ENCODE measurements around the gene HEXIM1. TPM values are rescaled to one million over a fixed set of nuclear protein-coding genes. Genes with fewer than 3 reads are reported as not detected.
A peak's percentile ranks its signal among the peaks of the same experiment; 100 is the strongest.

The HEXIM1 gene
- total RNA-seq, 1 donor from 2014 or later = 33.3 TPM

DNA sequence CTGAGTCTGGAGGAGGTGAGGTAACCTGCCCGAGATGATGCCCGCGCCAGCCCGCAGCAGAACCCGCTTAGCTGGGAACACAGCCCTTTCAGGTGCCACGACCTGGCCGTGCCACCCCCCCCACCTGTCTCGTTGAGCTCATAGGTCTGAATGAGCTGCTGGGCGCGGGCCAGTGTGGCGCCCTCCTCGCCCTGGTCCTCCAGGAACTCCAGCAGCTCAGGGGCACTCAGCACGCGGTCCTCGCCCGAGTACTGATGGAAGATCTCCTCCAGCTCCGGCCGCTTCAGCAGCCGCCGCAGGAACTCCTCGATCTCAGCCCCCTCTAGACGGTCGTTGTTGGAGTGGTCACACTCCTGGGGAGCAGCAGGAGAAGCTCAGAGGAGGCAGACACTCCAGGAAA, 29.6 kb upstream of the HEXIM1 start:
- Mint-ChIP-seq H3K4me1 (ENCODE audit: low read depth) (peaks cover 11% of the 10 kb centered on the region), H3K9me3 (ENCODE audit: low read depth) (no peaks in the 10 kb centered on the region), H3K36me3 (ENCODE audit: insufficient read depth) (no peaks in the 10 kb centered on the region), H3K4me3 (ENCODE audit: low read depth) (no peak overlapping the region), H3K27me3 (no peaks in the 10 kb centered on the region), H3K27ac (no peak overlapping the region)
- TF ChIP-seq, protein P1, sequence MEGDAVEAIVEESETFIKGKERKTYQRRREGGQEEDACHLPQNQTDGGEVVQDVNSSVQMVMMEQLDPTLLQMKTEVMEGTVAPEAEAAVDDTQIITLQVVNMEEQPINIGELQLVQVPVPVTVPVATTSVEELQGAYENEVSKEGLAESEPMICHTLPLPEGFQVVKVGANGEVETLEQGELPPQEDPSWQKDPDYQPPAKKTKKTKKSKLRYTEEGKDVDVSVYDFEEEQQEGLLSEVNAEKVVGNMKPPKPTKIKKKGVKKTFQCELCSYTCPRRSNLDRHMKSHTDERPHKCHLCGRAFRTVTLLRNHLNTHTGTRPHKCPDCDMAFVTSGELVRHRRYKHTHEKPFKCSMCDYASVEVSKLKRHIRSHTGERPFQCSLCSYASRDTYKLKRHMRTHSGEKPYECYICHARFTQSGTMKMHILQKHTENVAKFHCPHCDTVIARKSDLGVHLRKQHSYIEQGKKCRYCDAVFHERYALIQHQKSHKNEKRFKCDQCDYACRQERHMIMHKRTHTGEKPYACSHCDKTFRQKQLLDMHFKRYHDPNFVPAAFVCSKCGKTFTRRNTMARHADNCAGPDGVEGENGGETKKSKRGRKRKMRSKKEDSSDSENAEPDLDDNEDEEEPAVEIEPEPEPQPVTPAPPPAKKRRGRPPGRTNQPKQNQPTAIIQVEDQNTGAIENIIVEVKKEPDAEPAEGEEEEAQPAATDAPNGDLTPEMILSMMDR (IDR thresholded peaks at IDR 0.05; ENCODE audit: unreplicated experiment) = no peak
- no peak for DNase-seq (ENCODE audit: low spot score, unreplicated experiment)

GRCh38 chr17:45119964-45120363, 28.3 kb upstream of the HEXIM1 start:
- H3K4me1 Mint-ChIP-seq (ENCODE audit: low read depth) = peaks cover 12% of the 10 kb centered on the region
- H3K27ac Mint-ChIP-seq = no peak overlapping the region
- H3K36me3 Mint-ChIP-seq (ENCODE audit: insufficient read depth) = no peaks in the 10 kb centered on the region
- no peak for DNase-seq (ENCODE audit: low spot score, unreplicated experiment)
- TF ChIP-seq, protein P1 (IDR thresholded peaks at IDR 0.05; ENCODE audit: unreplicated experiment) = no peak
- H3K4me3 Mint-ChIP-seq (ENCODE audit: low read depth) = no peak overlapping the region
- H3K27me3 Mint-ChIP-seq = no peaks in the 10 kb centered on the region
- no peaks in the 10 kb centered on the region for H3K9me3 Mint-ChIP-seq (ENCODE audit: low read depth)

GRCh38 chr17:45120558-45120957, 27.7 kb upstream of the HEXIM1 start:
- no peaks in the 10 kb centered on the region for H3K27me3 Mint-ChIP-seq
- H3K4me3 Mint-ChIP-seq (ENCODE audit: low read depth) = no peak overlapping the region
- H3K9me3 Mint-ChIP-seq (ENCODE audit: low read depth) = no peaks in the 10 kb centered on the region
- TF ChIP-seq, protein P1 (IDR thresholded peaks at IDR 0.05; ENCODE audit: unreplicated experiment) = no peak
- H3K36me3 Mint-ChIP-seq (ENCODE audit: insufficient read depth) = no peaks in the 10 kb centered on the region
- H3K27ac Mint-ChIP-seq = no peak overlapping the region
- DNase-seq (ENCODE audit: low spot score, unreplicated experiment) = no peak
- peaks cover 12% of the 10 kb centered on the region for H3K4me1 Mint-ChIP-seq (ENCODE audit: low read depth)

DNA sequence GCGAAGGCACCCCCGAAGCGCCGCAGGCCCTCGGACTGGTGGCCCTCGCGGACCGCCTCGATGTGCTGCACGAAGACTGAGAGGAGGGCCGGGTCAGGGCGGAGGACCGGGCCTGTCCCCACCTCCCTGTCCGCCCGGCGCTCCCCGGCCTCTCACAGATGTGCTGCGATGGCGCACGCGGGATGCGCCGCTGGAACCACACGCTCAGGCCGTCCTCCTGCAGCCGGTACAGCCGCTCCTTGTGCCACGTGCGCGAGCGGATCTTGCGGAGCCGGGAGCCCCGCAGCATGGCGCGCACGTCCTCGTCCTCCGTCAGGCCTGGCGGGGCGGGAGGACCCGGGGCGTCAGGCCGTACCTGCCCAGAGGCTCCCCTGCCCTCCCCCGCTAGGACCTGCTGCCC, 27.2 kb upstream of the HEXIM1 start:
- DNase-seq (ENCODE audit: low spot score, unreplicated experiment) = no peak
- Mint-ChIP-seq H3K36me3 (ENCODE audit: insufficient read depth) (no peaks in the 10 kb centered on the region), H3K4me3 (ENCODE audit: low read depth) (no peak overlapping the region), H3K27me3 (no peaks in the 10 kb centered on the region), H3K27ac (no peak overlapping the region), H3K4me1 (ENCODE audit: low read depth) (peaks cover 12% of the 10 kb centered on the region), H3K9me3 (ENCODE audit: low read depth) (no peaks in the 10 kb centered on the region)
- TF ChIP-seq, protein P1 (IDR thresholded peaks at IDR 0.05; ENCODE audit: unreplicated experiment) = no peak

GRCh38 chr17:45123076-45123770, 25.1 kb upstream of the HEXIM1 start:
- no peaks in the 10 kb centered on the region for H3K27me3 Mint-ChIP-seq
- peak overlapping the region; percentile 88 for H3K27ac Mint-ChIP-seq
- no peaks in the 10 kb centered on the region for H3K36me3 Mint-ChIP-seq (ENCODE audit: insufficient read depth)
- peaks cover 25% of the 10 kb centered on the region for H3K4me1 Mint-ChIP-seq (ENCODE audit: low read depth)
- TF ChIP-seq, protein P1 (IDR thresholded peaks at IDR 0.05; ENCODE audit: unreplicated experiment) = no peak
- no peak for DNase-seq (ENCODE audit: low spot score, unreplicated experiment)
- no peak overlapping the region for H3K4me3 Mint-ChIP-seq (ENCODE audit: low read depth)
- H3K9me3 Mint-ChIP-seq (ENCODE audit: low read depth) = no peaks in the 10 kb centered on the region
